NT2/D1 (cell line): ENCODE data around the gene GFPT1.

Experiments
- SUZ12 ChIP-seq: IDR thresholded peaks from 2 replicates; pipeline ENCODE4 v1.6.1; 2011; ENCODE audit not compliant: insufficient read length, insufficient read depth; ENCODE audit errors: extremely low read depth
- YY1 ChIP-seq: IDR thresholded peaks from 2 replicates; pipeline ENCODE4 v1.6.1; 2011; ENCODE audit not compliant: insufficient read length, insufficient read depth

DNA sequence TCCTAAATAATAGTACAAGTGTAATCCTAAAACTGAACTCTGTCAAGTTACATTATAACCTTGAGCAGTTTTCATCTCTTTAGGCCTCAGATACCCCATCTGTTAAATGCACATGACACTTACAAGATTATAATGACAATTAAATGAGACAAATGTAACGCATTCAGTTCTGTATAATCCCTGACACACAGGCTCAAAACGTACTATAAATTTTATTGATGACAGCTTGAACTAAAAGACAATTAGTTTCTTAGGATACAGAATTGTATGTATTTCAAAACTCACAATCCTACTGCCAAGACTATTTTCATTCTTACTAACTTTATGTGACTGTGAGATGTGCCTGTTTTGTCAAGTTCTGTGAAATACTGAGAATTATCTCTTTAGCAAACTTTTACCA lies 56.2 kb downstream of the GFPT1 start:
- TF ChIP-seq YY1 (no peak), SUZ12 (no peak)
